ENCODE measurements around the gene HHAT. TPM values are rescaled to one million over a fixed set of nuclear protein-coding genes. Genes with fewer than 3 reads are reported as not detected.

Gene HHAT
- total RNA-seq, 2 donors from 2014 or later, result 1.6 to 2.0 TPM

- DNase-seq (ENCODE audit: low spot score), result no peak
- Histone ChIP-seq H3K4me1 (no peaks in the 10 kb centered on the region), H3K27me3 (no peaks in the 10 kb centered on the region), H3K4me3 (no peak overlapping the region), H3K9me3 (no peaks in the 10 kb centered on the region), H3K36me3 (no peaks in the 10 kb centered on the region), H3K27ac (no peak overlapping the region)
- no peak for TF ChIP-seq CTCF (IDR thresholded peaks at IDR 0.05)
Measured at GRCh38 chr1:210336362-210336761, 7.7 kb downstream of the HHAT start.

GRCh38 chr1:210339500-210339899 lies 10.8 kb downstream of the HHAT start:
- TF ChIP-seq CTCF (IDR thresholded peaks at IDR 0.05), result no peak
- Histone ChIP-seq H3K27me3 (no peaks in the 10 kb centered on the region), H3K4me1 (peaks cover 0 to 12% of the 10 kb centered on the region in 2 donors), H3K36me3 (no peaks in the 10 kb centered on the region), H3K9me3 (no peaks in the 10 kb centered on the region), H3K4me3 (no peak overlapping the region), H3K27ac (no peak overlapping the region)
- DNase-seq (ENCODE audit: low spot score), result no peak

- Histone ChIP-seq H3K27me3 (no peaks in the 10 kb centered on the region), H3K4me1 (peaks cover 0 to 12% of the 10 kb centered on the region in 2 donors), H3K4me3 (no peak overlapping the region), H3K27ac (no peak overlapping the region), H3K36me3 (no peaks in the 10 kb centered on the region), H3K9me3 (no peaks in the 10 kb centered on the region)
- TF ChIP-seq CTCF (IDR thresholded peaks at IDR 0.05), result no peak
- DNase-seq (ENCODE audit: low spot score), result no peak
Measured at GRCh38 chr1:210340311-210340710, 11.6 kb downstream of the HHAT start.

GRCh38 chr1:210340841-210341240 lies 12.1 kb downstream of the HHAT start:
- H3K36me3 ChIP-seq, result no peaks in the 10 kb centered on the region
- H3K4me1 ChIP-seq, result peaks cover 0 to 12% of the 10 kb centered on the region in 2 donors
- TF ChIP-seq CTCF (IDR thresholded peaks at IDR 0.05), result no peak
- H3K27me3 ChIP-seq, result no peaks in the 10 kb centered on the region
- H3K27ac ChIP-seq, result no peak overlapping the region
- no peak for DNase-seq (ENCODE audit: low spot score)
- H3K4me3 ChIP-seq, result no peak overlapping the region
- H3K9me3 ChIP-seq, result no peaks in the 10 kb centered on the region

- Histone ChIP-seq H3K4me3 (peak overlapping the region; percentile 15 to 34), H3K27me3 (no peaks in the 10 kb centered on the region), H3K27ac (peak overlapping the region in 1 of 2 donors; percentile 3), H3K36me3 (no peaks in the 10 kb centered on the region), H3K9me3 (no peaks in the 10 kb centered on the region), H3K4me1 (peaks cover 0 to 12% of the 10 kb centered on the region in 2 donors)
- no peak for TF ChIP-seq CTCF (IDR thresholded peaks at IDR 0.05)
- DNase-seq (ENCODE audit: low spot score), result no peak
Measured at GRCh38 chr1:210342986-210343780, 14.5 kb downstream of the HHAT start.

GRCh38 chr1:210344706-210345105 lies 16.0 kb downstream of the HHAT start:
- peaks cover 0 to 12% of the 10 kb centered on the region in 2 donors for H3K4me1 ChIP-seq

More at GRCh38 chr1:210344706-210345105, 16.0 kb downstream of the HHAT start:
- H3K4me3 ChIP-seq, result no peak overlapping the region
- H3K27ac ChIP-seq, result no peak overlapping the region
- H3K27me3 ChIP-seq, result no peaks in the 10 kb centered on the region
- no peak for DNase-seq (ENCODE audit: low spot score)
- TF ChIP-seq CTCF (IDR thresholded peaks at IDR 0.05), result no peak
- no peaks in the 10 kb centered on the region for H3K9me3 ChIP-seq
- no peaks in the 10 kb centered on the region for H3K36me3 ChIP-seq

All from right atrium auricular region (tissue), 2 donors.